ENCODE data around the gene PPDPF. TPM values are rescaled to one million over a fixed set of nuclear protein-coding genes. Genes with fewer than 3 reads are reported as not detected.

The PPDPF gene
- total RNA-seq, 1 experiment from 2014 or later, result 245 TPM

GRCh38 chr20:63563225-63563935 lies 42.8 kb downstream of the PPDPF start:
- ATAC-seq (no peak), DNase-seq (no peak)
- Histone ChIP-seq H3K79me2 (ENCODE audit: low read length) (no peaks in the 10 kb centered on the region), H4K20me1 (ENCODE audit: low read length) (no peaks in the 10 kb centered on the region), H3K27me3 (ENCODE audit: low read length) (no peaks in the 10 kb centered on the region), H3K27ac (ENCODE audit: low read length) (no peak overlapping the region), H3K9me2 (replicated peaks; ENCODE audit: low read length) (no peaks in the 10 kb centered on the region), H3K4me3 (ENCODE audit: low read length) (no peak overlapping the region), H3K36me3 (ENCODE audit: low read depth, low read length) (peaks cover 4% of the 10 kb centered on the region; the same call in 1 of the 2 replicates), H3K9ac (ENCODE audit: low read length) (no peak overlapping the region), H3F3A (ENCODE audit: low read length, unreplicated experiment) (no peaks in the 10 kb centered on the region), H2AFZ (ENCODE audit: low read length) (no peak overlapping the region), H3K4me2 (ENCODE audit: low read length) (no peak overlapping the region), H3K9me3 (ENCODE audit: low read length) (no peaks in the 10 kb centered on the region), H3K4me1 (ENCODE audit: insufficient read depth, low read length) (no peaks in the 10 kb centered on the region)
- TF ChIP-seq CTCF (conservative IDR thresholded peaks at IDR 0.05; ENCODE audit: low read depth, low read length), result no peak
- no peak for TF ChIP-seq EZH2phosphoT487 (IDR thresholded peaks at IDR 0.05; ENCODE audit: borderline replicate concordance, low read length)
- no peak for TF ChIP-seq EZH2 (IDR thresholded peaks at IDR 0.05; ENCODE audit: low read length, unreplicated experiment)
- POLR2A ChIA-PET (ENCODE audit: unreplicated experiment), result no interaction called here
- intact Hi-C loops (cut with micrococcal nuclease), result no loop called here
- CTCF ChIA-PET, result no interaction called here
- no TSS peak for BruUV-seq (replicated peaks)

GRCh38 chr20:63564036-63564810 lies 43.7 kb downstream of the PPDPF start:
- Histone ChIP-seq H3K27me3 (ENCODE audit: low read length) (no peaks in the 10 kb centered on the region), H3K4me3 (ENCODE audit: low read length) (no peak overlapping the region), H3K9me3 (ENCODE audit: low read length) (no peaks in the 10 kb centered on the region), H4K20me1 (ENCODE audit: low read length) (no peaks in the 10 kb centered on the region), H3K9ac (ENCODE audit: low read length) (no peak overlapping the region), H3K4me1 (ENCODE audit: insufficient read depth, low read length) (no peaks in the 10 kb centered on the region), H2AFZ (ENCODE audit: low read length) (no peak overlapping the region), H3F3A (ENCODE audit: low read length, unreplicated experiment) (no peaks in the 10 kb centered on the region), H3K9me2 (replicated peaks; ENCODE audit: low read length) (no peaks in the 10 kb centered on the region), H3K27ac (ENCODE audit: low read length) (no peak overlapping the region), H3K79me2 (ENCODE audit: low read length) (no peaks in the 10 kb centered on the region), H3K4me2 (ENCODE audit: low read length) (no peak overlapping the region), H3K36me3 (ENCODE audit: low read depth, low read length) (peaks cover 4% of the 10 kb centered on the region; the same call in 1 of the 2 replicates)
- BruUV-seq (replicated peaks), result no TSS peak
- TF ChIP-seq EZH2 (IDR thresholded peaks at IDR 0.05; ENCODE audit: low read length, unreplicated experiment) (no peak), CTCF (conservative IDR thresholded peaks at IDR 0.05; ENCODE audit: low read depth, low read length) (no peak), EZH2phosphoT487 (IDR thresholded peaks at IDR 0.05; ENCODE audit: borderline replicate concordance, low read length) (no peak)
- DNase-seq (no peak), ATAC-seq (no peak)
- CTCF ChIA-PET, result no interaction called here
- POLR2A ChIA-PET (ENCODE audit: unreplicated experiment), result no interaction called here
- intact Hi-C loops (cut with micrococcal nuclease), result no loop called here
